Measurements from ENCODE around the gene ZNF581.

Gene ZNF581

DNA sequence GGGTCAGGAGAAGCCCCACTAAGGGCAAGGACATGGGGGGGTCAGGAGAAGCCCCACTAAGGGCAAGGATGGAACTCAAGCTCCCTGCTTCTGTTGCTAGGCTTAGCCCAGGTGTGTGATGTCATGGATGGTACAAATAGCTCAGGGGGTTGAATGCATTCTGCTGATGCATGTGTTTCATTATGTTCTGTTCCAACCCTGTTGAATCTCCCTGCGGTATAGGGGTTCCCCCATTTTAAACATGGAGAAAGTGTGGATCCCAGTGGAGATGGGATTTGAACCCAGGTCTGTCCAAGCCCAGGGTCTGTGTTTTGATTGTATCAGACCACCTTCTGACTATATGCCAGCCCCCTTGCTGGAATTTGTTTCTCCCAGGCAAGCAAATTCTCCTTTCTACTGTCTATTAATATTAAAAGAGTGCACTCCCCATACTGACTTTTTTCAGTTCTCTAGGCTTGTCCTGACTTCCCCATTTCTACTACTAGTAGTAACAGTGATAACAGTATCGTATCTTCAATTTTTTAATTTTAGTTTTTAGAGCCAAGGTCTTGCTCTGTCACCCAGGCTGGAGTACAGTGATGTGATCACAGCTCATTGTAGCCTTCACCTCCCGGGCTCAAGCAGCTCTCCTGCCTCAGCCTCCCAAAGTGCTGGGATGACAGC lies 31.3 kb upstream of the ZNF581 start:
- ATAC-seq = no peak

DNA sequence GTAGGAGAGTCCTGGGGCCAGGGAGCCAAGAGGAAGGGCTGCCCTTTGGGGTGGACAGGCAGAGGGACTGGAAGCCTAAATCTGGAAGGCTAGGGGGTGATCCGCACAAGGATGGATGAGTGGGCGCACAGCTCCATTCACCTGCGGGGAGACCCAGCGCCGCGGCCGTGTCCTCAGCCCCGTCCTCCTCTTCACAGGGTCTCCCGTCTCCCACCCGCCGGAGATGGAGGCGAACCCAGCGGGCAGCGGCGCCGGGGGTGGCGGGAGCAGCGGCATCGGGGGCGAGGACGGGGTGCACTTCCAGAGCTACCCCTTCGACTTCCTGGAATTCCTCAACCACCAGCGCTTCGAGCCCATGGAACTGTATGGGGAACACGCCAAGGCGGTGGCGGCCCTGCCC lies 30.1 kb upstream of the ZNF581 start:
- no peak for ATAC-seq

DNA sequence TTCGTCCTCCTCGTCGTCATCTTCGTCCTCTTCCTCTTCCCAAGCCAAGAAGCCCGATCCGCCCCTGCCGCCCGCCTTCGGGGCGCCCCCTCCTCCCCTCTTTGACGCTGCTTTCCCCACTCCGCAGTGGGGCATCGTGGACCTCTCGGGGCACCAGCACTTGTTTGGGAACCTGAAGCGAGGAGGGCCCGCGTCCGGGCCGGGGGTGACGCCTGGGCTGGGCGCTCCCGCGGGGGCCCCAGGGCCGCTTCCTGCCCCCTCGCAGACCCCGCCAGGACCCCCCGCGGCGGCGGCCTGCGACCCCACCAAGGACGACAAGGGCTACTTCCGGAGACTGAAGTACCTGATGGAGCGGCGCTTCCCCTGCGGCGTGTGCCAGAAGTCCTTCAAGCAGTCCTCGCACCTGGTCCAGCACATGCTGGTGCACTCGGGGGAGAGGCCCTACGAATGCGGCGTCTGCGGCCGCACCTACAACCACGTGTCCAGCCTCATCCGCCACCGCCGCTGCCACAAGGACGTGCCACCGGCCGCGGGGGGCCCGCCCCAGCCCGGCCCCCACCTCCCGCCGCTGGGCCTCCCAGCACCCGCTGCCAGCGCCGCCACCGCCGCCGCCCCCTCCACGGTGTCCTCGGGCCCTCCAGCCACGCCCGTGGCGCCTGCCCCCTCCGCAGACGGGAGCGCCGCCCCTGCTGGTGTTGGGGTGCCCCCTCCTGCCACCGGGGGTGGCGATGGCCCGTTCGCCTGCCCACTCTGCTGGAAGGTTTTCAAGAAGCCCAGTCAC lies 29.3 kb upstream of the ZNF581 start:
- no peak for ATAC-seq

DNA sequence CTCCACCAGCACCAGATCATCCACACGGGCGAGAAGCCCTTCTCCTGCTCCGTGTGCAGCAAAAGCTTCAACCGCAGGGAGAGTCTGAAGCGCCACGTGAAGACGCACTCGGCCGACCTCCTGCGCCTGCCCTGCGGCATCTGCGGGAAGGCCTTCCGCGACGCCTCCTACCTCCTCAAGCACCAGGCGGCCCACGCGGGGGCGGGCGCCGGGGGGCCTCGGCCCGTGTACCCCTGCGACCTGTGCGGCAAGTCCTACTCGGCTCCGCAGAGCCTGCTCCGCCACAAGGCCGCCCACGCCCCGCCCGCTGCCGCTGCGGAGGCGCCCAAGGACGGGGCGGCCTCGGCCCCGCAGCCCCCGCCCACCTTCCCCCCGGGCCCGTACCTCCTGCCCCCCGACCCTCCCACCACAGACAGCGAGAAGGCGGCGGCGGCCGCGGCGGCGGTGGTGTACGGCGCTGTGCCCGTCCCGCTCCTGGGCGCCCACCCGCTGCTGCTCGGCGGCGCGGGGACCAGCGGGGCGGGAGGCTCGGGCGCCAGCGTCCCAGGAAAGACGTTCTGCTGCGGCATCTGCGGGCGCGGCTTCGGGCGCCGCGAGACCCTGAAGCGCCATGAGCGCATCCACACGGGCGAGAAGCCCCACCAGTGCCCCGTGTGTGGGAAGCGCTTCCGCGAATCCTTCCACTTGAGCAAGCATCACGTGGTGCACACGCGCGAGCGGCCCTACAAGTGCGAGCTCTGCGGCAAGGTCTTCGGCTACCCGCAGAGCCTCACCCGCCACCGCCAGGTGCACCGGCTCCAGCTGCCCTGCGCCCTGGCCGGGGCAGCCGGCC lies 28.5 kb upstream of the ZNF581 start:
- no peak for ATAC-seq

DNA sequence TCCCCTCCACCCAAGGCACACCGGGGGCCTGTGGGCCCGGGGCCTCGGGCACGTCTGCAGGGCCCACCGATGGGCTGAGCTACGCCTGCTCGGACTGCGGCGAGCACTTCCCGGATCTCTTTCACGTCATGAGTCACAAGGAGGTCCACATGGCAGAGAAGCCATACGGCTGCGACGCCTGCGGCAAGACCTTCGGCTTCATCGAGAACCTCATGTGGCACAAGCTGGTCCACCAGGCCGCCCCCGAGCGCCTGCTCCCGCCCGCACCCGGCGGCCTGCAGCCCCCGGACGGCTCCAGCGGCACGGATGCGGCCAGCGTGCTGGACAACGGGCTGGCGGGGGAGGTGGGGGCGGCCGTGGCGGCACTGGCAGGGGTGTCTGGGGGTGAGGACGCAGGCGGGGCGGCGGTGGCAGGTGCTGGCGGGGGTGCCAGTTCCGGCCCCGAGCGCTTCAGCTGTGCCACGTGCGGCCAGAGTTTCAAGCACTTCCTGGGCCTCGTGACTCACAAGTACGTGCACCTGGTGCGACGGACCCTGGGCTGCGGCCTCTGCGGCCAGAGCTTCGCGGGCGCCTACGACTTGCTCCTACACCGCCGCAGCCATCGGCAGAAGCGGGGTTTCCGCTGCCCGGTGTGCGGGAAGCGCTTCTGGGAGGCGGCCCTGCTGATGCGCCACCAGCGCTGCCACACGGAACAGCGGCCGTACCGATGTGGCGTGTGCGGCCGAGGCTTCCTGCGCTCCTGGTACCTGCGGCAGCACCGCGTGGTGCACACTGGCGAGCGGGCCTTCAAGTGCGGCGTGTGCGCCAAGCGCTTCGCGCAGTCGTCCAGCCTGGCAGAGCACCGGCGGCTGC lies 27.7 kb upstream of the ZNF581 start:
- ATAC-seq = no peak

DNA sequence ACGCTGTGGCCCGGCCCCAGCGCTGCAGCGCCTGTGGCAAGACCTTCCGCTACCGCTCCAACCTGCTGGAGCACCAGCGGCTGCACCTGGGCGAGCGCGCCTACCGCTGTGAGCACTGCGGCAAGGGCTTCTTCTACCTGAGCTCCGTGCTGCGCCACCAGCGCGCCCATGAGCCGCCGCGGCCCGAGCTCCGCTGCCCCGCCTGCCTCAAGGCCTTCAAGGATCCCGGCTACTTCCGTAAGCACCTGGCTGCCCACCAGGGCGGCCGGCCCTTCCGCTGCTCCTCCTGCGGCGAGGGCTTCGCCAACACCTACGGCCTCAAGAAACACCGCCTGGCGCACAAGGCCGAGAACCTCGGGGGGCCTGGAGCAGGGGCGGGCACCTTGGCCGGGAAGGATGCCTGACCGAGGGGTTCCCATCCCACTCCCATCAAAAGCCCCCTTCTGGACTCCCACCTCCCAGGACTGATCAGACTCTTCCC lies 27.0 kb upstream of the ZNF581 start:
- ATAC-seq = no peak

DNA sequence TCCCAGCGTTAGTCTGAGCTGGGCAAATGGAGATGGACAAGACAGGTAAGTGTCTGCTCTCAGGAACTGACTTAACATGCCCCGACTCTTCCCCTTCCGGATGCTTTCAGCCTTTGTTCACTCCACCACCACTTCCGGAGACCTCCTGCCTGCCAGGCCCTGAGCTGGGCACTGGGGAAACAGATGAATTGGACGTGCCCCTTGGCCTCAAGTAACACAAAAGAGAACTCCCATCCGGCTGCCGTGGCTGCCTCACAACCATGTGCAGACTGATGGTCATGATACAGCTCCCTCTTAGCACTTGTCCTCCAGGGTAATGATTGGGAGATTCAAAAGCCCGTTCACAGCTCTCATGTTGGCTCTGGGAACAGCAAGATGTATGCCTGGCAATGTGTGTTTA lies 26.0 kb upstream of the ZNF581 start:
- ATAC-seq = no peak

DNA sequence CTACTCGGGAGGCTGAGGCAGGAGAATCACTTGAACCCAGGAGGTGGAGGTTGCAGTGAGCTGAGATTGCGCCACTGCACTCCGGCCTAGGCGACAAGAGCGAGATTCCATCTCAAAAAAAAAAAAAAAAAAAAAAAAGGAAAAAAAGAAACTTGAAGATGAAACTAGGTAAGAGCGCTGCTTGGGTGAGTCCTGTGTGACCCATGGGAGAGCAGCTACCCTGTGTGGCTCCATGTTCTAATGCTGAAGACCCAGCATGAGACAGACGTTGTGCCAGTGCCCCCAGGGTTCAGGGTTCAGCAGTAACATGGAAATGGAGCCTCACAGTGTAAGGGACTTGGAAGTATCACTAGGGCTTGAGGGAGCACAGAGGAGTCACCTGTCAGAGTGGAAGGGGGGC lies 25.0 kb upstream of the ZNF581 start:
- ATAC-seq = no peak

DNA sequence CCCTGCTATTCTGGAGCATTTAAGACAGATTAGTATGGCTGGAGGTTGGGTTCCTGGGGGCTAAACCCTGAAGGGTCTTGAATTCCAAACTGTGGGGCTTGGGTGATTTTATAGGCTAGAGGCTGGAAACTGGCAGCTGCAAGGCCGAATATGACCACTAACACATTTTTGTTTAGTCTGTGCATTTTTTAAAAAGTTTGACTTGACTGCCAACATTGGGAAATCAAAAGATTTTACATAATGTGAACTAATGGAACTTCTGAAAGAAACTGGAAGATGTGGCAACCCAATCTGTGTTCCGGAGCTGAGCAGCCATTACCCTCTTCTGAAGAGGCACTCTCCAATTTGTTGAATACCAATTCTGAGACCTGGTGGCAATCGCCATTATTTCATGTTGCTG lies 24.2 kb upstream of the ZNF581 start:
- no peak for ATAC-seq

DNA sequence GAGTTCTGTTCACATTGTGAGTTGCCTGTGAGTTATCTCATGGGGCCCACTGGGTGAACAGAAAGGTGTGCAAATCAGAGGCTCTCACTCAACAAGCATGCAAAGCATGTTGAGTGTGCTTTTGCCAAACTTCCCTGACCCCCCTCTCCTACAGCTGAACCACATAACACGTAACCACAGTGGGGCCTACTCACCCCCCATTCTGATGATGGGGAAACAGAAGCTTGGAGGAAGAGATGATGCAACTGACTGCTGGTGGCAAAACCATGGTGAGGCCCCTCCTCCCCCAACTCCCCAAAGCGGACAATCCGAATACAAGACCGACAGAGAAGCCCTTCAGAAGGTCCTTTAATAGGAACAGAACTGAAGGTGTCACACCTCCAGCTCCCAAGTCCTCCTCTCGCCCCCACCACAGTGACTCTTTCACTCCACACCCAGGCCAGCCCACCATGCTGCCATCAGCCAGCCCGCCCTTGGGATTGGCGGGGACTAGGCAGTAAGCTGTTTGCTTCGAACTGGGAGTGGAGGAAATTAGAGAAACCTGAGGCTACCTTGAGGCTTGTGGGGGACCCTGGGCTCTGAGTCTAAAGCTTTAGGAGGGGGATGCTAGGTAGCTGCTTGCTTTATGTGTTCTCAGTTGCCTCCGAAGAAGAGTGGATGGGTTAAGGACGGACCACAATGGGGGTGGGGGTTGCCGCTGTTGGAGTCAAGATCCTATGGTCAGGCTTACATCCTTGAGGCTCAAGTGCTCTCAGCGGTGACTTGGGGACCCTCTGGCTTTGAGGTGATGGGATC lies 22.8 kb upstream of the ZNF581 start:
- no peak for ATAC-seq

DNA sequence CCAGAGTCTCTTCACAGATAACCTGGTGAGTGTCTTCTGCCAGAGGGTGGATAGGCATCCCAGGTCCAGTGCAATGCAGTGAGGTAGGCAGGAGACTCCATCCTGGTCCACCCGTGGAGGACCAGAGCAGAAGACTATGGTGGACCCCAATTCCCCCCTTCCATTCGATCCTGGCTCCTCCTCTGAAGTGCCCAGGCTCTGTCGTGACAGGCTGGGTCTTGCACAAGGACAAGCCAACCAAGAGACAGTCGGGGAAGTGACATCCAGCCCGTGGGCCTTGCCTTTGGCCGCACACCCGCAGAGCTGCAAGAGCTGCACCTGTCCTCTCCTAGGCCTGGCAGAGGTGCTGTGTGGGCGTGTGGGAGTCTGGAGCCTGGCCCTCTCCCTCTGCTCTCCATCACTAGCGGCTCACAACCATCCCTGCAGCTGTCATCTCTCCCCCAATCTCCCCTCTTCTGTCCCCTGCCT lies 22.2 kb upstream of the ZNF581 start:
- no peak for ATAC-seq

DNA sequence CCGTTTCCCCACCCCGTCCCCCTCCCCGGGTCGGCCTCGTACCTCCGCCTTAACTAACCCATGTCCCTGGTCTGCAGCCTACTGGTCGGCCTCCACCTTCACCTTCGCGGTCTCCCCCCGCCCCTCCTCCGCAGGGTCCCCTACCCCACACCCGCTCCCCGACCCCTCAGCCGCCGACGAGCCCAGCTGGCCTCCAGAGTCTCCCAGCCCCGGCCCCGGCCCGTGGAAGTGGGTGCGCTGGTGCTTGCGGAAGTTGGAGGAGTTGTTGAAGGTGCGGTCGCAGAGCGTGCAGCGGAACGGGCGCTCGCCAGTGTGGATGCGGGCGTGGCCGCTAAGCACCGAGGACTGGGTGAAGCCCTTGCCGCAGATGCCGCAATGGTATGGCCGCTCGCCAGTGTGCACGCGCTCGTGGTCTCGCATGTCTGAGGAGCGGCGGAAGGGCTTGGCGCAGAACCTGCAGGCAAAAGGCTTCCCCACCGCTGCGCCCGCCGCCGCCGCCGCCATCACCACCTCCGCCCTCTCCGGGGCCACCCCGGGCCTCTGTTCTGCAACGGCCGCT lies 21.7 kb upstream of the ZNF581 start:
- no peak for ATAC-seq

DNA sequence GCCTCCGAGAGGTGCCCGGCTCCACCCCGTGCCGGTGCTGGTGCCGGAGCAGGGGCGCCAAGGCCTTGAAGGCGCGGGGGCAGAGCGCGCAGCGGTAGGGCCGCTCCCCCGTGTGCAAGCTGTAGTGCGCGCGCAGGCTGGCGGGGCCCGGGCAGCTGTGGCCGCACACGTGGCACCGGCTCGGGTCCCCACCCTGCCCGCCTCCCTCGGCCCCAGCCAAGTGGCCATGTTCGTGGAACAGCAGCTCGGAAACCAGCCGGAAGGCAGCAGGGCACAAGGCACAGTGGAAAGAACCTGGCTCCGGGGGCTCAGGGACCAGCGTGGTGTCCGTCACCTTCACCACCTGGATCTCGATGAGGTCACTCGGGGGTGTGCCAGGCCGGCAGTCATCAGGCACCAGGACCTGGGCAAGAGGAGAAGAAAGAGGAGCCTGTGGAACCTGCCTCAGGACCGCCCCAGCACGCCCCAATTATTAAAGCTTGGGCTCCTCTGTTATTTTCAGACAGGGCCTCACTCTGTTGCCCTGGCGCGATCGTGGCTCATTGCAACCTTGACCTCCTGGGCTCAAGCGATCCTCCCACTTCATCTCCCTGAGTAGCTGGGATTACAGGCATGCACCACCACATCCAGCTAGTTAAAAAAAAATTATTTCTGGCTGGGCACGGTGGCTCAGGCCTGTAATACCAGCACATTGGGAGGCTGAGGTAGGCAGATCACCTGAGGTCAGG lies 21.0 kb upstream of the ZNF581 start:
- ATAC-seq = no peak

DNA sequence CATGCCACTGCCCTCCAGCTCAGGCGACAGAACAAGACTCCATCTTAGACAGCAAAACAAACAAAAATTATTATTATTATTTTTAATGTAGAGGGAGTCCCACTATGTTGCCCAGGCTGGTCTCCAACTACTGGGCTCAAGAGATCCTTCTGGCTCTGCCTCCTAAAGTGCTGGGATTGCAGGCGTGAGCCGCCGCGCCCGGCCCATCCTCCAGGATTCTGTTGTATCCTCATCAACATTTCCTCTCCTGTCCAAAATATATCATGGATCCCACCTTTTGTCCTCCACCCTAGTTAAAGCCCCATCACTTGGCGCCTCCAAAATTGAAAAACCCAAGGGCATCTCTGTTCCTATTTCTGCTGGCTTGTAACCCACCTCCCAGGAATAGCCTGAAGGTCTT lies 20.3 kb upstream of the ZNF581 start:
- no peak for ATAC-seq

DNA sequence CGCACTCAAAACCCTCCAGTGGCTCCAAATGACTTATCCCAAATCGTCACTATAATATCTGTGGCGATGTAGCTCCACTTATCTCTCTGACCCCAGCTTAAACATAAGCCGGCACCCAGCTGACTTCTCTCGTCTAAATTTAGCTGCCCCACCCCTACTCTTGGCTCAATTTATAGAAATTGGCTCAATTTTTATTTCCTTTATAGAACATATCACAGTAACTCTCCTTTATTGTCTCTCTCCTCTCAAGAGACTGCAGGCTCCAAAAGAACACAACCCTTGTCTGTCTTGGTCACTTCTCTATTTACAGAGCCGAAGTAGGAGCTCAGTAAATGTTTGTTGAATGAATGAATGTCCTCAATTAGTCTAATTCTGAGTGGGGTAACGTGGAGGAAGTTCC lies 19.9 kb upstream of the ZNF581 start:
- no peak for ATAC-seq

DNA sequence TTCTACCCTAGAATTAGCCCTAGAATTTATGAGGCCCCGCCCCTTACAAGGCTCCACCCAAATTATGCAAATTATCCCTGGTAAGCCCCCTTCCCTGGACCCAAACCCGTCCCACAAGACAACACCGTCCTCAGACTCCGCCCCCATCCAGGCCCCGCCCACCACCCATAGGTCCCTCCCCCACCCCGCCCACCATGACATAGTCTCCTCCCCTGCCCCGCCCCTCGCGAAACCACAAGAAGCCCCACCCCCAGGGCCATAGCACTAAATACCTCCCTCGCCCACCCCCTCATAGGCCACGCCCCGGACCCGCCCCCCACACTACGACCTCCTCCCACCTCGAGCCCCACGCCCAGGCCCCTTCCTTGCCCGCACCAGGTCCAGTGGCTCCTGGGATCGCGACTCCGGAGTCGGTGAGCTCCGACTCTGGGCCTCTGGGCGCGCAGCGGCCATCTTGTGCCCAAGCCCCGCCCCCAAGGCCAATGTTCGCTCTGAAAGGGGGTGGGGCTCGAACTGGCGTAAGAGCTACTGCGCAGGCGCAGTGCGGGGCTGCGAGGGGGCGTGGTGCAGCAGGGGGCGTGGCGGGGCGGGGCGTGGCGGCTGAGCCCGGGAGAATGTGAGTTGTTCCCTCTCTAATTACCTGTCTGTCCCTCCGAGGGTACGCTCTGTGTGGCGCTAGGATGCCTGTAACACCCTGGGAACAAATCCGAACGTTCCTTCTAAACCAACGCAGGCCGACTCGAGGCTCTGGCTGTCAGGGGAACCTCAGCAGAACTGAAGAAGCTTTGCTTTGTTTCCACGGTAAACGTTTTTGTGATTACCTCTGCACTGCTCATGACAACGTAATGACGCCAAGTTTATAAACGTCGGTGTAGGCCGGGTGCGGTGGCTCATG lies 19.1 kb upstream of the ZNF581 start, which contains the start of gene ZNF784:
Gene ZNF784 (minus strand): TSS at position 458 of the 895 bp plus-strand sequence. CDS start 5 bp downstream, at position 453.
- ATAC-seq = peak; percentile 72 to 80

DNA sequence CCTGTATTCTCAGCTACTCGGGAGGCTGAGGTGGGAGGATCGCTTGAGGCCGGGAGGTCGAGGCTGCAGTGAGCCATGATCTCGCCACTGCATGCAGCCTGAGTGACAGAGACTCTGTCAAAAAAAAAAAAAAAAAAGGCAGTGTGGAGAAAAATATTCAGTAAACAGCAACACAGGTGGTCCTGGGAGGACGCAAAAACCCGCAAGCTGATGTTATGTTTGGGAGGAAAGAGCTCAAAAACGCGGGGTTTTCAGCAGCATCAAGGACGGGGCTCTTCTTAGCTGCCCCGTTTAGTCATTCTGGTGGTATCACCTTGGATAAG lies 18.5 kb upstream of the ZNF581 start:
- no peak for ATAC-seq

DNA sequence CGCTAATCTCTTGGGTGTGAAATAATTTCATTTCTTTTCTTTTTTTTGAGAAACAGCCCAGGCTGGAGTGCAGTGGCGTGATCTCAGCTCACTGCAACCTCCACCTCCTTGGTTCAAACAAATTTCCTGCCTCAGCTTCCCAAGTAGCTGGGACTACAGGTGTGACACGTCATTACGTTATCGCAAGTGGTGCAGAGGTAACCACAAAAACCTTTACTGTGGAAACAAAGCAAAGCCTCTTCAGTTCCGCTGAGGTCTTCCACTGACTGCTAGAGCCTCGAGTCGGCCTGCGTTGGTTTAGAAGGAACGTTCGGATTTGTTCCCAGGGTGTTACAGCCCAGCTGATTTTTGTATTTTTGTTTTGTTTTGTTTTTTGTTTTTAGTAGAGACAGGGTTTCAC lies 17.1 kb upstream of the ZNF581 start:
- peak; percentile 33 to 64 for ATAC-seq

DNA sequence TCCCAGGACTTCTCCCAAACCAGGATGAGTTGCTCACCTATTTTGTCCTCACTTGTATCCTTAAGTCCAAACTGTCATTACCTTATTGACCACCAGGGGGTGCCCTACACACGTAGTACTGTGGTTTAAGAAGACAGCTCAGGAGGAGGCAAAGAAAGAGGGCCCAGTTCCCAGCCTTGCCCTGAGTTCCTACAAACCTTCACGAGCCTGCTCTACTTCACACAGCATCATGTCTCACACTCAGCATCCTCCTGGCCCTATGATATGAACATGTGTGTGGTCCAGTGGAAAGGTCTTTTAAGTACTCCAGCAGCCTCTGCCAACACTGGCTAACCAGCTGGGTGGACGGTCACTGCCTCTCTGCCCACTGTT lies 11.0 kb upstream of the ZNF581 start:
- peak; percentile 33 to 48 for ATAC-seq

DNA sequence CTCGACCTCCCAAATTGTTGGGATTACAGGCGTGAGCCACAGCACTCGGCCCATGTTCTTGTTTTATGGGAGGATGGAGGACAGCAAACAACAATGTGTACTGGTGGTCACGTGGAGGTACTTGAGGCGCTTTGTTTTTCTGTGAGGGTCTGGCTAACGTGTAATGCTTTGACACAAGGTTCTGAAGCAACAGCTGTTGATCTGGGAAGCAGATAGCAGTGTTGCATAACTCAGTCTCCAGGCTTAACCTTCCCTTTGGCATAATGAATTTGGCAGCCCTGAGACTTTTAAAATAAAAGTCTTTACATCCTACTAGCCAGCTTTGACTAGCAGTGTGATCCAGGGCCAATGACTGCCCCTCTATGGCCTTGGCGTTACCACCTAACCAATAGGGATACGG lies 9.6 kb upstream of the ZNF581 start:
- no peak for ATAC-seq

Measured in activated CD4-positive, CD25-positive, alpha-beta regulatory T cell treated with anti-CD3 and anti-CD28 coated beads, Interleukin-2, amount 50 U/mL, for 24 hours (primary cell).